Mesenteric fat pad (tissue), 1 donor: ENCODE measurements around the gene CELF5. TPM values are rescaled to one million over a fixed set of nuclear protein-coding genes. Genes with fewer than 3 reads are reported as not detected.
"Not testable (repeated sequence)": the region's sequence is repeated elsewhere in the genome, so short reads cannot be mapped to it uniquely, and the experiment has no call there.

Experiments
- DNase-seq: peaks from one replicate; pipeline ENCODE4 v3.0.0-alpha.2; 2020; ENCODE audit warnings: low spot score
- total RNA-seq: library from RNA; stranded (reverse); fragmentation: NEBNext Ultra II Directional; extraction: Animal tissue kit (Norgen Biotek cat#: 25700); gene quantifications from one replicate; pipeline ENCODE4 v1.2.1, GENCODE V29; 2021
- donor health status: DM: yes; HTN: yes; CAD: no.

Gene CELF5
- total RNA-seq, 1 donor from 2014 or later, result not detected

DNA sequence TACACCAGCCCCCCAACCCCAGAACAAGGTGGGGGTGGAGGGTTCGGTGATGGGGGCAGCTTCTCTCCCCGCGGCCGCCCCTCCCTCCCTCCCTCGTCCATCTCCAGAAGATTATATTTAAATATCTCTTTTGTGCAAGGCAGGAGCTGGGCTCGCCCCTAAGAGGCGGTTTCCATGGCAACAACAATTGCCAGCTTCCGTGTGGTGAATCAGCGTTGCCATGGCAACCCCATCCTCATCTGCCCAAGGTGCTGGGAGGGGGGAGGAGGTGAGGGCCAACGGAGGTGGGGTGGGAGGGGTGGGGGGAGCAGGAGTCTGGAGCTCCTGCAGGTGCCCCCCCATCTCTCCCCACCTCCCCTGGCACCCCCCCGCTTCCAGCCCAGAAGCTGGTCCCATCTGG lies 46.4 kb downstream of the CELF5 start:
- DNase-seq, result no peak

DNA sequence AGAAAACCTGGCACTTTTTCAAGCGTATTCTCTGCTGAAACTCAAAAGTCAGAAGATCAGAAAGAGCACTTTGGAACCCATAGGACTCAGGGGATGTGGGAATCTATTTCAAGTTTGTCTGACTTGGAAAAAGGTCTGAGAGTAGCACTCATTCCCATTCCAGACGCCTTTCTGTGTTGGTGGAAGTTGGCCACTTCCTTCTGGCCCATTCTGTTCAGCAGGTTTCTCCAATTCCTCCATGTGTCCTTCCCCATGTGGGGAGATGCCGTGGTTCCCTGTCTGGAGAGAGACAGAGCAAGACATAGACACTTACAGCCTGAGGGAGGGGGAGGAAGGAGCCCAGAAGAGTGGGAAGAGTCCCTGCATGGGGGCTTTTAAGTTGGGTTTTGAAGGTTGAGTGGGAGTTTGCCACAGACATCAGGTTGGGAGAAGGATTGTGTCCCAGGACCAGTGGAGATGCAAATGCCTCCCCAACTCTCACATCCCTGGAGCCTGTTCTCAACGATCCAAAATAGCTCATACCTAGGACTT lies 48.0 kb downstream of the CELF5 start:
- DNase-seq, result no peak

DNA sequence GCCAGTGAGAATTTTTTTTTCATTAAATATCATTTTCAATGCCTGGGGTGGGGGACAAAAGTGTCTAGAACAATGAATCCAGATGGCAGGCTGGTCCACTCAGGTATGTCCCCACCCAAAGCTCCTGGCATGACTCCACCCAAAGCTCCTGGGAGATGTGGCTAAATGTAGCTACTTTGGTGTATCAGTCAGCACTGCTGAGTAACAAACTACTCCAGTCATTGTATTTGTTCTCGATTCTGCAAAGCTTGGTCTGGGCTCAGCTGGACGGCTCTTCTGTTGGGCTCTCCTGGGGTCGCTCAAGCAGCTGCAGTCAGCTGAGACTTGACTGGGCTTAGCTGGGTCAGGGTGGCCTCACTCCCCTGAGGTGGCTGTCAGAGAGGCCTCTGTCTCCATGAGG lies 48.5 kb downstream of the CELF5 start:
- DNase-seq, result no peak

DNA sequence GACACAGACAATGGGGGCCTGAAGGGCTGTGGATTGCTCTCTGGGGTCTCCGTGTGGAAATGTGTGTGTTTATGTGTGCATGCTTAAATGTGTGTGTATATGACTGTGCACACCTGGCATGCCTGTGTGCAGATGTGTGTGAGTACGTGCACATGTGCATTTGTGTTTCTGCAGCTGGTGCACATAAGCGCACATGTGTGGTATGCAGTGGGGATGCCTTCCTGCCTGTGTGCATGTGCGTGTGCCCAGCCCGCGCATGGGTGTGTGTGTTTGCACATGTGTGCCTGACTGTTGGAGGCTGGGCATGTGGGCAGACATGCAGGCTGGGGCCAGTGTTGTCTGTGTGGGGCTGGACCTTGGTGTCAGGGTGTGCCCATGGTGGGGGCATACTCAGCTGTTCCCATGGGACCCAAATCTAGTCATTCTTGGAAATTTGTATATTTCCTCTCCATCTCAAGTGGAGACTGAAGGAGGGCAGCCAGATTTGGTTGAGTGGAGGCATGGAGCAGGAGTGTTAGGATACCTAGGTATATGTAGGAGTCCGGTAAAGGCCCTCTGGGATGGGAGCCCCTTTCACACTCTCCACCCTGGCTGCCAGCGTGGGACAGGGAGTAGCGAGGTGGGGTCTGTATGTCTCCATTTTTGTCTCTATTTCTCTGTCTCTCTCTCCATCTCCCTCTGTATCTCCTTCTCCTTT lies 49.9 kb downstream of the CELF5 start:
- DNase-seq, result no peak

DNA sequence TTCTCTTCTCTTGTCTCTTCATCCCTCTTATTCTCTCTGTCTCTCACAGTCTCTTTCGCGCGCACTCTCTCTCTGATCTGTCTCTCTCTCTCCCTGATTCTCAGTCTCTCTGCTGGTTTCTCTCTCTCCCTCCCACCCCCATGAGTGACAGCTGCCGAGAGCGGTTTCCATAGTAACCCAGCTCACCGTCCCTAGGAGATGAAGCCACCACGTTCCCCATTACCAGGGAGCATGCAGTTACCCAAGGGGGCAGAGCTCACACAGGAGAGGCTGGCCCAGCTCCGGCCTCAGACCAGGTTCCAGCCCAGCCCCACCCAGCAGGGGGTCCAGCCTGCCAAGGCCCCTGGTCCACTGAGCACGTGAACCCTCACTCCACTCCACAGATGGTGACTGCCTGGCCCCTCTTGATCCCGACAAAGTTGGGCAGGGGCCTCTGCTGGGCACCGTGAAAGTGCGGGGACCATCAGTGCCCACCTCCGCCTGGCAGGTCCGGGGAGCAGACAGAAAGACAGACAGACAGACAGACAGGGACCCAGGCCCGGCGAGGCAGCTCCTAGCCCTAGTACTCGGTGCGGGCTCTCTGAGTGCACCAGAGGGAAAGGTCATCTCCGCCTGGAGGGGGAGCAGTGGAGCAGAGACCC lies 50.6 kb downstream of the CELF5 start:
- DNase-seq, result no peak

DNA sequence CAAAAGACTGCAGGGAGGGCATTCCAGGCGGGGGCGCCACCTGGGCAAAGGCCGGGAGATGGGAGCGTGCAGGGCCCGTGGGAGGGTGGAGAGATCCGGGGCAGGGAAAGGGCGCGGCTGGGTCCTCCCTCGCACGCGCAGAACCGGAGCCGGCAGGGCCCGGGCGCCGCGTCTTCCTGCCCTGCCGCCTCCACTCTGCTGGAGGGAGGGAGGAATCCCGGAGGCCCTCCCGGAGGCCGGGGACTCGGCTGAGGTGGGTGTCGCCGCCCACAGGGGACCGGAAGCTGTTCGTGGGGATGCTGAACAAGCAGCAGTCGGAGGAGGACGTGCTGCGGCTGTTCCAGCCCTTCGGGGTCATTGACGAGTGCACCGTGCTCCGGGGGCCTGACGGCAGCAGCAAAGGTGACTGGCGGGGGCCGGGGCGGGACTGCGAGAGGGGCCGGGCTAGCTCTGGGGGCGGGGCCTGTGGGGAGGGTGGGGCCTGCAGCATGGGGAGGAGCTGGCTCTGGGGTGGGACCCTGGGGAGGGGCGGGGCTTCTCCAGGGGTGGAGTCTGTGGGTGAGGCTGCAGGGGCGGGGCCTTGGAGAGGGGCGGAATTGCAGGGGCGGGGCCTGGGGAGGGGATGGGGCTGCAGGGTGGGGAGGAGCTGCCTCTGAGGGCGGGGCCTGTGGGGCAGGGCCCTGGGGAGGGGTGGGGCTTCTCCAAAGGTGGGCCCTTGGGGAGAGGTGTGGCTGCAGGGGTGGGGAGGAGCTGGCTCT lies 51.3 kb downstream of the CELF5 start:
- DNase-seq, result no peak

DNA sequence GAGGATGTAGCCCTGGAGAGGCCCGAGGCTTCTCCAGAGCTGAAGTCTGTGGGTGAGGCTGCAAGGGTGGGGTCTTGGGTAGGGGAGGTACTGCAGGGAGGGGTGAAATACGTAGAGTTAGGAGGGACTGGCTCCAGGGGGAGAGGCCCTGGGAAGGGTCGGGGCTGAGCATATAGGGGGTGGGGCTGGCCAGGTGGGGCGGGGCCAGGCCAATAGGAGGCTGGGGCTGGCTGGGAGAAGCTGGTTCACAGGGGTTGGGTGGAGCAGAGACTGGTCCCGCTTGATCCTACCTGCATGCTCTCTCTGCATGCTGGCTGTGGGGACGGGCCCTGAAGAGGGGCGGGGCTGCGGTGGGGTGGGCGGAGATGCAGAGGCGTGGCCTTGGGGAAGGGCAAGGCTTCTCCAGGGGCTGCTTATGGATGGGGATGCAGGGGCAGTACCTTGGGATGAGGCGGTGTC lies 51.9 kb downstream of the CELF5 start:
- no peak for DNase-seq

DNA sequence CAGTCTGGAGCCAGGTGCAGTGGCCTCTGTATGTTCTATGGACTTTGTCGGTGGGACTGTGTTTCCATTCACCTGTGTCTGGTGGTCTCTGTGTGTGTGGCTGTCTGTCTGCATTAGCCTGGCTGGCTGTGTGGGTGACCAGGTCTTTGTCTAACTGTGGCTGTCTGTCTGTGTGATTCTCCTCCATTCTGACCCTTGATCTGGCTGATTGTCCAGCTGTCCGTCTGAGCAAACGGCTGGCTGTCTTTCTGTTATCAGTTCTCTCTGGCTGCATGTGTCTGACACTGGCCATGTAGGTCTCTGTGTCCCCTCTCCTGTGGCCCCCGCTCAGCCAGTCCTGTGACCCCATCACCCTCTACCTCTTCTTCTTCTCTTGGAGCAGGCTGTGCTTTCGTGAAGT lies 53.2 kb downstream of the CELF5 start:
- DNase-seq, result no peak

DNA sequence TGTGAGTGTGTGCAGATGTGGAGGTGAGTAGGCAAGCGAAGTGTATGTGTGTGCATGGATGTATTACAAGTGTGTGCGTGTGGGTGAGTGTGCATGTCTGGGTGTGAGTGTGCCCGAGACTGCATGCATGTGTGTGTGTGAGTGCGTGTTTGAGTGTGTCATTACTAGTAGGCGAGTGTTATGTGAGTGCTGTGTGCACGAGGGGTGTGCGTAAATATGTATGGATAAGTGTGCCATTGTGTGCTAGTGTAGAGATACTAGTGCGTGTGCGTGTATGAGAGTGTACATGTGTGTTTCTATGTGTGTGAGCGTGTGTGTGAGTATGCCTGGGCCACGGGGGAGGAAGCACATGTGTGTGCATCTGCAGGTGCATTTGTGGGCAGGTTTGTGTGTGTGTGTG lies 53.8 kb downstream of the CELF5 start:
- DNase-seq, result no peak

DNA sequence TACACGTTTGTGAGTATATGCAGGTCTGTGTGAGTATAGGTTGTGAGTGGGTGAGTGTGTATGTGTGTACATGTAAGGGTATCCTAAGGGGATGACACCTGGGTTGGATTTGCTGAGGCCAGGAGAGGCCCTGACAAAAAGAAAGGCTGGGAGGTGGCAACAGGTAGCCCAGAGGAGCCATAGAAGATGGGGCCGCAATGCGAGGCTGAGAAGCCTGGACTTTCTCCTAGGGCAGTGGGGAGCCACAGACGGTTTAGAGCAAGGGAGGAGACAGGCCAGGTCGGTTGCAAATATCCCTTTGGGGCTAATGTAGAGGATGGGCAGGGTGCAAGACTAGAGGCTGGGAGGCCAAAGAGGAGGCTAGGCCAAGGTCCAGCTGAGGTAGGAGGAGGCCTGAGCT lies 54.3 kb downstream of the CELF5 start:
- no peak for DNase-seq

DNA sequence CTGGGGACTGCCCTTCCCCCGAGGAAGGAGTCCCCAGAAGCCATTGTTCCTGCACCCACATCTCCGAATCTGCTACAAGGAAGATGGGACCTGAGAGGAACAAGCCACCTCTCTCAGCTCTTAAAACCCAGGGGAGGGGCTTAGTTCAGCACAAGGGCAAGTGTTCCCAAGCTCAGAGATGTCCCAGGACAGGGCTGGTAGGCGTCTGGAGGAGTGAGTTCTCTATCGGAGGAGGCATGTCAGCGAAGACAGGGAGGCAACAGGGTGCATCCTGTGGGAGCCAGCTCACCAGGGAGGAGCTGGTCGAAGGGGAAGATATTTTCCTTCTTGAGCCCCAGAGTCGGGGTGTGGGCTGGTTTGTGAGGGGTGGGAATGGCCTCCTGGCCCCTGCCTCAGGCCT lies 54.8 kb downstream of the CELF5 start:
- DNase-seq, result no peak

DNA sequence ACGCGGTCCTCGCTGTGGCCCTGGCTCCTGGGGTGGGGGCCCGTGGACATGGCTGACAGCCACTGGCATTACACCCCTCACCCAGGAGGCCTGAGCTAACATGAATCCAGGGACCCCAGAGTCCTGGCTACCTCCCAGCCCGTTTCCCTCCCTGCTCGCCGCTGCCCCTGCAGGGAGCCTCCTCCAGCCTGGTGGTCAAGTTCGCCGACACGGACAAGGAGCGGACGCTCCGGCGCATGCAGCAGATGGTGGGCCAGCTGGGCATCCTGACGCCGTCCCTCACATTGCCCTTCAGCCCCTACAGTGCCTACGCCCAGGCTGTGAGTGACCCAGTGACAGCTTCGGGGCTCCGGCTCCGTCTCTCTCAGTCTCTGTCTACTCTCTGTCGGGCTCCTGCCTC lies 56.6 kb downstream of the CELF5 start:
- no peak for DNase-seq

DNA sequence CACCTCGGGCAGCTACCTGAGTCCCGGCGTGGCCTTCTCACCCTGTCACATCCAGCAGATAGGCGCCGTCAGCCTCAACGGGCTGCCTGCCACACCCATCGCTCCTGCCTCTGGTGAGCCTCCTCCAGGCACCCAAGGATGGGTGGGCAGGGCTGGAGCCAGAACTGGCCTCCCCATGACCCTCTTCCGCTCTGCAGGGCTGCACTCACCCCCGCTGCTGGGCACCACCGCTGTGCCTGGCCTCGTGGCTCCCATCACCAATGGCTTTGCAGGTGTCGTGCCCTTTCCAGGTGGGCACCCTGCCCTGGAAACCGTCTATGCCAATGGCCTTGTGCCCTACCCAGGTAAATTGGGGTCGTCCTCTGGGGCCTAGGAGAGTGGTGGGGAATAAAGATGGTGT lies 57.7 kb downstream of the CELF5 start:
- DNase-seq, result no peak

DNA sequence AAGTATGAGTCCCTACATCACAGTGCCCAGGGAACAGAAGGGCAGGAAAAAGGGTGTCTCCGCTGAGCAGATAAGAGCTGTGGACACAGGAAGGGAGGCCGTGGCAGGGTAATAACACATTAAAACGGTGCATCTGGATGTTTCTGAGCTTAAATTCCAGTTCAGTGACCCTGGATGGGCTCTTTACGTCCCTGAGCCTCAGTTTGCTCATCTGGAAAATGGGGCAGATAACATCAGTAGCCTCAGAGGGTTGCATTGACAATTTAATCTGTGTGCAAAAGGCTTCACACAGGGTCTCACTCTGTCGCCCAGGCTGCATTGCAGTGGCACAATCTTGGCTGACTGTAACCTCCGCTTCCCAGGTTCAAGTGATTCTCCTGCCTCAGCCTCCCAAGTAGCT lies 58.1 kb downstream of the CELF5 start:
- DNase-seq, result no peak

DNA sequence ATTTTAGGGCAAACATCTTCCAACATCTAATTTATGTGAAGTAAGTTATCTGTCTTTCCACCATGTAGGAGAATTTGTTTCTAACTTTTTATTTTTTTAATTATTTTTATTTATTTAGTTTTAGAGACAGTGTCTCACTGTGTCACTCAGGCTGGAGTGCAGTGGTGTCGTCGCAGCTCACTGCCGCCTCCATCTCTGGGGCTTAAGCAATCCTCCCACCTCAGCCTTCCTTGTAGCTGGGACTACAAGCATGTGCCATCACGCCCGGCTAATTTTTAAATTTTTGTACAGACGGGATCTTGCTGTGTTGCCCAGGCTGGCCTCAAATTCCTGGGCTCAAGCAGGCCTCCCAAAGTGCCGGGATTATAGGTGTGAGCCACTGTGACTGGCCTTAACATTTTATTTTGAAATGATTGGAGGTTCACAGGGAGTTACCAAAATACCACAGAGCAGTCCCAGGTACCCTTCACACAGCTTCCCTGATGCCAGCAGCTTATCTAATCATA lies 58.8 kb downstream of the CELF5 start:
- DNase-seq, result no peak

DNA sequence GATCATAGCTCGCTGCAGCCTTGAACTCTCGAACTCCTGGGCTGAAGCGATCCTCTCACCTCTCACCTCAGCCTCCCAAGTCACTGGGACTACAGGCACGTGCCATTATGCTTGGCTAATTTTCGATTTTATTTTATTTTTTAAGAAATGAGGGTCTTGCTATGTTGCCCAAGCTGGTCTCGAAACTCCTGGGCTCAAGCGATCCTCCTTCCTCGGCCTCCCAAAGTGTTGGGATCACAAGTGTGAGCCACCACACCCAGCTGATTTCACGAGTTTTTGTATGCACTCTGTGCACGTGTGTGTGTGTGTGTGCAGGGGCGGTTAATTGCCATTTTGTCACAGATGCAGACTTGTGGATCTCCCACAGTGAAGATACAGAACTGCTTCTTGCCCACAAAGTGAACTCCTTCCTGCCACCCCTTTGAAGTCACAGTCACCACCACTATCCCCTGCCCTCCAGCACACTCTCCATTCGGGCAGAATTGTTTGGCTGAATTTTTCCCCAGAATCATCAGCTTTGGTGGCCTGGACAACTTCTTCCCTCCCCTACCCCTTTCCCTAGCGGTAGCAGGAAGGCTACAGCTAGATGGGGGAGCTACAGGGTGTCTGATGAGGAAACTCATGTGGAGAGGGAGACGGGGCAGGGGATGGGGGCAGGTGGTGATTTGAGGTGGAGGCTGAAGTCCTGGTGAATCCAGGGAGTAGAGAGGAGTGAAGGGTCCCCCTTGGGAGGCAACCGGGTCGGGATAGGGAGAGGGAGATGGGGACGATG lies 59.6 kb downstream of the CELF5 start:
- DNase-seq, result no peak

DNA sequence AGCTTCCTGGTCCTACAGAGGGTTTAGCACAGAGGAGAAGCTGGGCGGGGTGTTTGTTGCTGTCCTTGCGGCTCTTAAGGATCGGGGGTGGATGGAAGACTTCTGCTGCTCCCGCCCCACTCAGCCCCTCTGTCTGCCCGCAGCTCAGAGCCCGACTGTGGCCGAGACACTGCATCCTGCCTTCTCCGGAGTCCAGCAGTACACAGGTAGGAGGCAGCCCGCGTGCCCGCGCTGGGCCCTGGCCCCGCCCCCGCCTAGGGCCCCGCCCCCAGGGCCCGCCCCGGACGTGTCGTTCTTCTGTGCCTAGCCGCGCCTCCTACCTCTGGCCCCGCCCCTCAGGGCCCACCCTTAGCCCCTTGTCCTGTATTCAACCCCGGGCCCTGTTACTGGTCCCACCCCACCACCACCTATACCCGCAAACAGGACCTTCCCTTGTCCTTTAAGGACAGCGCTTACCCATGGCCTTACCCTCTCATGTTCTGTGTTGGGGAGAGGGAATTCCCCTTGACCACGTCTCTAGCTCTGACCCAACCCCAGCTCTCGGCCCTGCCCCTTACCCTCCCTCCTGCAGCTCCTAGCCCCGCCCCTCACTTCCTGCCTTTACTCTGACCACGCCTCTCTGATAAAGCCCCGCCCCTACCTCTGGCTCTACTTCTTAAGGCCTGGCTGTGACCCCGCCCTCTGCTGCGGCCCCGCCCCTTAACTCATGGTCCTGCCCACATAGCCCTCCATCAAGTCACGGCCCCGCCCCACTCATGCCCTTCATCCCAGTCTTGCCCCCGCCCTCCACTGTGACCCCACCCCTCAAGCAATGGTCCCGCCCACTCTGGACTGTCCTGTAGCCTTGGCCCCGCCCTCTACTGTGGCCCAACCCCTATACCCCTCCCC lies 60.5 kb downstream of the CELF5 start:
- no peak for DNase-seq

DNA sequence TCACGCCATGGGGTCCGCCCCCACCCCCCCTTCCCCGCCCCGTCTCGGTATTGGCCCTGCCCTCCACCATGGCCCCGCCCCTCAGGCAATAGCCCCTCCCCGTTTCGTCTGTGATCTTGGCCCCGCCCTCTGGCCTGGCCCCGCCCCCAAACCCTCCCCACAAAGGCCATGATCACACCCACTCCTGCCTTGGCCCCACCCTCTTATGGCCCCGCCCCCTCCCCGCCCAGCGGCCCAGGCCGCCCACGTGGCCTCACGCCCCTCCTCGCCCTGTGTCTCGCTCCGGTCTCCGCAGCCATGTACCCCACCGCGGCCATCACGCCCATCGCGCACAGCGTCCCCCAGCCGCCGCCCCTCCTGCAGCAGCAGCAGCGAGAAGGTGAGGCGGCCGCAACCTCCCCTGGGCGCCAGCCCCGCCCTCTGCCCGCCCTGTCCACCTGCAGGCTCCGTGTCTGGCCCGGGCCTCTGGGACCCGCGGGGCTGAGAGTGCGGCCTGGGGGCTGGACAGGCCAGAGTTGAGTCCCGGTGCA lies 61.3 kb downstream of the CELF5 start:
- no peak for DNase-seq

DNA sequence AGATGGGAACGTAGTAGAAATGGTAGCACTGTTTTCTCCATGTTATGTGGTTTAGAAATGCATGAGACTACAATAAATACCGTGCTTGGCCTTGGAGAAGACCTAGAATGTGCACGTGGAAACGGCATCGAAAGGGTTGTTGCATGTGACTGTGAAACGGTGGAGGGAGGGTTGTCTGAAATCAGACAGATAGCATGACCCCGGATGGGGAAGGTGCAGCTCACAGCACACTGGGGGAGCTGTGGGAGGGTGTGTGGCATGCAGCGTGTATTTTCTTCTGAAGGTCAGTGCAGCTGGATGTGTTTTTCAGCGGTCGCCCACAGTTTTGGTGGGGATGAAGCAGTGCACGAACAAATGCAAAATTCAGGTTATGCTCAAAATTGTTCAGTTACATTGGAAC lies 63.4 kb downstream of the CELF5 start:
- DNase-seq, result no peak

DNA sequence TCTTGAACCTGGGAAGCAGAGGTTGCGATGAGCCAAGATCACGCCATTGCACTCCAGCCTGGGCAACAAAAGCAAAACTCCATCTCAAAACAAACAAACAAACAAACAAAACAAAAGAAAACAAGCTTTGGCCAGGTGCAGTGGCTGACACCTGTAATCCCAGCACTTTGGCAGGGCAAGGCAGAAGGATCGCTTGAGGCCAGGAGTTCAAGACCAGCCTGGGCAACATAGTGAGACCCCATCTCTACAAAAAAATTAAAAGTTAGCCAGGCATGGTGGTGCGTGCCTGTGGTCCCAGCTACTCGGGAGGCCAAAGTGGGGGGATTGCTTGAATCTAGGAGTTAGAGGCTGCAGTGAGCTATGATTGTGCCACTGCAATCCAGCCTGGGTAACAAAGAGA lies 64.0 kb downstream of the CELF5 start:
- DNase-seq, result not testable (repeated sequence)
